K562 (cell line): ENCODE results near the gene GFOD1. TPM values are rescaled to one million over a fixed set of nuclear protein-coding genes. Genes with fewer than 3 reads are reported as not detected.

Experiments used
- ARID2 ChIP-seq: fragments of 450-650 bp; IDR thresholded peaks from 2 replicates; pipeline ENCODE4 v1.6.1; 2017; ENCODE audit warnings: antibody characterized with exemption, mild to moderate bottlenecking
- ATF7 ChIP-seq: fragments of 450-650 bp; IDR thresholded peaks from 2 replicates; pipeline ENCODE4 v1.7.1; 2014; ENCODE audit warnings: mild to moderate bottlenecking, moderate library complexity
- CXXC5 ChIP-seq: fragments of 250-450 bp; sonication (Bioruptor Pico); IDR thresholded peaks from 2 replicates; pipeline ENCODE4 v1.8.0; 2022; ENCODE audit warnings: inconsistent platforms, mild to moderate bottlenecking, moderate library complexity
- NFIC ChIP-seq: fragments of 450-650 bp; IDR thresholded peaks from 2 replicates; pipeline ENCODE4 v1.6.1; 2017; ENCODE audit warnings: mild to moderate bottlenecking, inconsistent platforms
- NRF1 ChIP-seq, 2 experiments: fragments of 450-650 bp; IDR thresholded peaks in 1 of 2; conservative IDR thresholded peaks in 1 of 2; 2 replicates each; pipeline ENCODE4 v1.6.1; 2014; ENCODE audit warnings: mild to moderate bottlenecking in 2 of 2
- OTX1 ChIP-seq: fragments of 450-650 bp; formaldehyde crosslinking; IDR thresholded peaks from 2 replicates; pipeline ENCODE4 v1.4.0; 2022; ENCODE audit warnings: mild to moderate bottlenecking
- POLR2B ChIP-seq: fragments of 450-650 bp; IDR thresholded peaks from 2 replicates; pipeline ENCODE4 v1.6.1; 2018; ENCODE audit warnings: low read depth; ENCODE audit not compliant: partially characterized antibody
- RBFOX2 ChIP-seq: fragments of 200-400 bp; formaldehyde crosslinking; IDR thresholded peaks from 2 replicates; pipeline ENCODE4 v1.6.1; 2017; ENCODE audit warnings: low read depth, mild to moderate bottlenecking, low read length, moderate library complexity
- SOX6 ChIP-seq: fragments of 450-650 bp; IDR thresholded peaks from 2 replicates; pipeline ENCODE4 v1.6.1; 2014; ENCODE audit warnings: mild to moderate bottlenecking
- SP2 ChIP-seq: IDR thresholded peaks from 2 replicates; pipeline ENCODE4 v1.6.1; 2011; ENCODE audit warnings: mild to moderate bottlenecking, low read depth, low read length, moderate library complexity; ENCODE audit not compliant: poor library complexity, severe bottlenecking; ENCODE audit errors: extremely low read depth
- TCF7L2 ChIP-seq: fragments of 150-350 bp; IDR thresholded peaks from 2 replicates; pipeline ENCODE4 v1.6.1; 2016; ENCODE audit warnings: low read depth, mild to moderate bottlenecking, low read length, moderate library complexity
- TOE1 ChIP-seq, 2 experiments: fragments of 450-650 bp in 1 of 2; sonication (generic) in 1 of 2; formaldehyde crosslinking in 1 of 2; IDR thresholded peaks; 2 replicates each; pipeline versions ENCODE4 v1.7.1 to v1.8.0; 2016 to 2022; ENCODE audit warnings: borderline replicate concordance in 2 of 2, mild to moderate bottlenecking in 2 of 2, antibody characterized with exemption in 1 of 2, inconsistent platforms in 1 of 2, low read depth in 1 of 2, missing genetic modification reagents in 1 of 2, moderate library complexity in 1 of 2
- UBTF ChIP-seq, 2 experiments: IDR thresholded peaks; 2 replicates each; pipeline ENCODE4 v1.6.1; 2012; ENCODE audit warnings: improper control_type of control experiment in 2 of 2, low read depth in 2 of 2, low read length in 2 of 2, borderline replicate concordance in 1 of 2
- ZBTB11 ChIP-seq, 3 experiments: fragments of 200-800 bp in 1 of 3; fragments of 250-450 bp in 1 of 3; fragments of 450-650 bp in 1 of 3; sonication (Bioruptor Pico) in 1 of 3; sonication (Bioruptor generic) in 1 of 3; formaldehyde crosslinking in 1 of 3; IDR thresholded peaks; 2 replicates each; pipeline versions ENCODE4 v1.6.1 to v1.8.0; 2016 to 2022; ENCODE audit warnings: mild to moderate bottlenecking in 2 of 3, missing genetic modification characterization in 2 of 3, missing compliant biosample characterization in 1 of 3, moderate library complexity in 1 of 3
- ZEB2 ChIP-seq: fragments of 450-650 bp; IDR thresholded peaks from 2 replicates; pipeline ENCODE4 v1.6.1; 2016
- ZKSCAN8 ChIP-seq: fragments of 200-800 bp; sonication (Bioruptor generic); IDR thresholded peaks from 2 replicates; pipeline ENCODE4 v1.6.1; 2016; ENCODE audit warnings: missing genetic modification characterization, missing compliant biosample characterization
- ZNF561 ChIP-seq: fragments of 450-650 bp; formaldehyde crosslinking; conservative IDR thresholded peaks from 2 replicates; pipeline ENCODE4 v1.4.0; 2020; ENCODE audit warnings: mild to moderate bottlenecking, moderate library complexity
- polyA plus RNA-seq, 8 experiments: library from polyadenylated mRNA; depleted of rRNA in 4 of 8; stranded (reverse) in 5 of 8; unstranded in 3 of 8; fragments of >200 nt; fragmentation: Nextera tagmentation in 2 of 8; fragmentation: Illumina TruSeq in 1 of 8; extraction: Ambion mirVana in 2 of 8; extraction: Trizol in 1 of 8; gene quantifications; 2 replicates each; pipeline versions ENCODE4 v1.2.1 to v1.2.3, GENCODE V29; 2011 to 2014; ENCODE audit warnings: inconsistent platforms in 1 of 8, missing spikeins in 1 of 8
- total RNA-seq, 7 experiments: library from RNA; depleted of rRNA in 6 of 7; stranded (reverse); fragments of >200 nt in 6 of 7; fragmentation: Illumina TruSeq in 2 of 7; extraction: Trizol in 2 of 7; gene quantifications; 2 replicates each; pipeline versions ENCODE4 v1.2.1 to v1.2.3, GENCODE V29; 2011 to 2021; ENCODE audit warnings: low replicate concordance in 1 of 7
- TF ChIP-seq, protein P1 (sequence below): sonication (generic); formaldehyde crosslinking; IDR thresholded peaks from 2 replicates; pipeline ENCODE4 v1.8.0; 2022; ENCODE audit warnings: missing genetic modification reagents, mild to moderate bottlenecking, borderline replicate concordance

Gene GFOD1
- total and polyA plus RNA-seq, 9 of the 15 experiments (the other 6 are each of a cell fraction or from before 2014, with no cell fraction given): 3.8 to 12.0 (median 8.2) TPM

- peak in 1 of 2 experiments; percentile 45; a peak in 2 of 4 replicates for TF ChIP-seq UBTF (IDR thresholded peaks at IDR 0.05; ENCODE audit: borderline replicate concordance in 1 of 2, low read depth in 2 of 2, low read length in 2 of 2)
- peak in 1 of 3 experiments; percentile 72; a peak in 2 of 6 replicates for TF ChIP-seq ZBTB11 (CRISPR knock-in tag; IDR thresholded peaks at IDR 0.05)
- TF ChIP-seq RBFOX2: peak; percentile 96
- TF ChIP-seq ZKSCAN8 (CRISPR knock-in tag): no peak
- TF ChIP-seq TOE1 (IDR thresholded peaks at IDR 0.05; ENCODE audit: borderline replicate concordance): peak; percentile 57; the same call in 1 of the 2 replicates
- 0 out of 2 replicates have a peak, but pooled peaks have one; percentile 68 for TF ChIP-seq TOE1 (CRISPR knock-in tag; IDR thresholded peaks at IDR 0.05; ENCODE audit: borderline replicate concordance, low read depth)
- peak; percentile 91 for TF ChIP-seq POLR2B
- TF ChIP-seq NRF1 (conservative IDR thresholded peaks at IDR 0.05 in 1 of 2, IDR thresholded peaks at IDR 0.05 in 1 of 2): peak; percentile 99
- TF ChIP-seq ZNF561: no peak
- TF ChIP-seq NFIC: peak; percentile 63
- peak; percentile 31; the same call in 1 of the 2 replicates for TF ChIP-seq SOX6
- peak; percentile 88 for TF ChIP-seq ATF7
- TF ChIP-seq SP2: no peak
- TF ChIP-seq CXXC5 (CRISPR knock-in tag): peak; percentile 83
- TF ChIP-seq TCF7L2: peak; percentile 6; the same call in 1 of the 2 replicates
- TF ChIP-seq ZEB2: peak; percentile 93
- no peak for TF ChIP-seq OTX1 (CRISPR knock-in tag)
- TF ChIP-seq, protein P1, sequence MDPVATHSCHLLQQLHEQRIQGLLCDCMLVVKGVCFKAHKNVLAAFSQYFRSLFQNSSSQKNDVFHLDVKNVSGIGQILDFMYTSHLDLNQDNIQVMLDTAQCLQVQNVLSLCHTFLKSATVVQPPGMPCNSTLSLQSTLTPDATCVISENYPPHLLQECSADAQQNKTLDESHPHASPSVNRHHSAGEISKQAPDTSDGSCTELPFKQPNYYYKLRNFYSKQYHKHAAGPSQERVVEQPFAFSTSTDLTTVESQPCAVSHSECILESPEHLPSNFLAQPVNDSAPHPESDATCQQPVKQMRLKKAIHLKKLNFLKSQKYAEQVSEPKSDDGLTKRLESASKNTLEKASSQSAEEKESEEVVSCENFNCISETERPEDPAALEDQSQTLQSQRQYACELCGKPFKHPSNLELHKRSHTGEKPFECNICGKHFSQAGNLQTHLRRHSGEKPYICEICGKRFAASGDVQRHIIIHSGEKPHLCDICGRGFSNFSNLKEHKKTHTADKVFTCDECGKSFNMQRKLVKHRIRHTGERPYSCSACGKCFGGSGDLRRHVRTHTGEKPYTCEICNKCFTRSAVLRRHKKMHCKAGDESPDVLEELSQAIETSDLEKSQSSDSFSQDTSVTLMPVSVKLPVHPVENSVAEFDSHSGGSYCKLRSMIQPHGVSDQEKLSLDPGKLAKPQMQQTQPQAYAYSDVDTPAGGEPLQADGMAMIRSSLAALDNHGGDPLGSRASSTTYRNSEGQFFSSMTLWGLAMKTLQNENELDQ (CRISPR knock-in tag): no peak
- TF ChIP-seq ARID2: no peak
These were observed 159.1 kb downstream of the GFOD1 start, which contains the start of gene TBC1D7 (continued) for GRCh38 chr6:13328076-13328874.
